ENCODE measurements around the gene RAET1E.

The RAET1E gene

DNA sequence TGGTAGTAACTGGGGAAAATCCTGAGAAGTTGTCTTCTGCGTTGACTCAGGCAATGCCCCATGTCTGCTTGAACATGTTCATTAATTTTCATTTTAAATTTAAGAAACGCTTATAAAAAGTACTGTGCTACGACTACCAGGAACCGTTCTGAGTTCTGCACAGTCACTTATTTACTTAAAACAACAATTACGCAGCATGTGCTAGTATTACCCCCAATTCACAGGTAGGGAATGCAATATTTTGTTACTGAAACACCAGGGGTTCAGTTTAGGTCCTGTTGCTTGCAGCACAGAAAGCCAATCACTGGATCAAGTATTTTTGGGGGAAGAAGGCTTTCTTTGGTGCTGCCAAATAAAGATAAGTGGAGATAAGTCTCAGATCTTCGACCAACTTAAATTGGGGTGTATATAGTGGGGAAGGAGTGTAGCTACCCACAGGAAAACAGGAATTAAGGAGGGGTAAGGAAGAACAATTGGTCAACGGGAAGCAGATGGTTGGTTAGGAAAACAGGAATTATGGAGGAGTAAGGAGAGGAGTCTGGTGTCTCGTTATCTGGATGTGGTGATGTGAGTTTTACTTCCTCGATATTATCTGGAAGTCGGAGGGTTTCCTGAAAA lies 28.5 kb downstream of the RAET1E start:
- no peak overlapping the region for H3K4me3 ChIP-seq
- H3K27ac ChIP-seq: no peak overlapping the region

DNA sequence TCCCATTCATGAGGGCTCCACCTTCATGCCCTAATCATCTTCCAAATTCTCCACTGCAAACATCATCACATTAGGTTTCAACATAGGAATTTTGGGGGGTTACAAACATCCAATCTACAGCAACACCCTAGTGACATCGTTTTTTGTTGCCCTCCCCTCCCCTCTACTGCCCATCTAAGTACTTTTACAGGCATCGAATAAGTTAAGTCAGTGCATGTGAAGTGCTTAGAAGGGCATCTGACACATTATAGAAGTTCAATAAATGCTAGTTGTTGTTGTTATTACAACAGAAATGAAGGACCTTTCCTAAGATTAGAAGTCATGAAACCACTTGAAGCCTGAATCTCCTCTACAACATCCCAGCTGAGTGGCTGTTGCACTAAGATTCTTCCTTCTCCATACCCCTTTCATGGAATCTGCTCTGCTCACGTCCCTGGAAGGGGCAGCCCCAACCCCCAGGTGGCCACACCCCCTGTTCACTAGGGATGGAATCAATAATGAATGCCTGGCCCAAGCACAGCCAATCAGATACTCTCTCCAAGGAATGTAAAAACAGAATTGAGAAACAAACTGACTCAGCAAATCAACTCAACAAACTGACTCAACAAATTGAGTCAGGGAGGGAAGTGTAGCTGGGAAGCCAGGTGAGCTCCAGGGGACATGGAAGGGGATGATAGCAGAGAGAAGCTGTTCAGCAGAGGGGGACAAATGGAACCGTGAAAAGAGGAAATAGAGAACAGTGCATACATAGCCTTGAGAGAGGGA lies 29.9 kb downstream of the RAET1E start:
- no peak overlapping the region for H3K4me3 ChIP-seq
- H3K27ac ChIP-seq: no peak overlapping the region

DNA sequence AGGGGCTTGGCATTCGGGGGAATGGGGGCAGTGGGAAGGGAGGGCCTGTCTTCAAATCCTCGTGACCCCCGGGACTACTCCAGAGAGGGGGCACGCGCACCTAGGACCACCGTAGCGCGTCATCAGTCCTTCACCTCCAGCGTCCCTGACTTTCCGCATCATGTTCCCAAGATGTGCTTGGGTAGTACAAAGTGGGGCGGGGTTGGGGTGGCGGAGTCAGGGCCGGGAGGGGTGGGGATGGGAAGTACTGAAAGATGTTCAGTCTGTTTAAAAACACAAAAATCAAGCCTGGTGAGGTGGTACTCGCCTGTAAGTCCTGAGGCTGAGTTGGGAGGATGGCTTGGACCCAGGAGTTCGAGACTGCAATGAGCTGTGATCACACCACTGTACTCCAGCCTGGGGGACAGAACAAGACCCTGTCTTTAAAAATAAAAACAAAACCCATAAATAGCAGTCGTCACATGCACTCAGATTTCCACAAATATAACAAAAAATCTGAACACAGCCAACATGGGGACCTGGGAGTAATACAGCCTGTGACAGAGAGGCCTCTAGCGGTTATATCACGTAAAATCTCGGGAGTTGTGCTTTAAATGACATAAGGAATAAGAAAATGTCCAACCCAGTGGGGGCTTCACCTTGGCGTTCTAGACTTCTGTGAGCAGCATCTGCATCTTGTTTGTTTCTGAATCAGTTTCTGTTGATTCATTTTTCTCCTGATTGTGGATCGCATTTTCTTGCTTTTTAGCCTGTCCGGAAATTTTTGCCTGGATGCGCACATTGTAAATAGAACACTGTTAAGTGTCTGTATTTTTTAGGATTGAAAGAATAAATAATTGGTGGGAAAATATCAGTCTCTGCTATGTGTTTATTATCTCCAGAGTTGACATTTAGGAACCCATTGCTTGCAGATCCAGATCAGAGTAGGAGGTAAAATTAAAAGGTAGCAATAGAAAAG lies 33.1 kb downstream of the RAET1E start:
- H3K27ac ChIP-seq: peak overlapping the region; percentile 15 to 90 (median 83)
- H3K4me3 ChIP-seq: peak overlapping the region; percentile 59 to 89 (median 69)

DNA sequence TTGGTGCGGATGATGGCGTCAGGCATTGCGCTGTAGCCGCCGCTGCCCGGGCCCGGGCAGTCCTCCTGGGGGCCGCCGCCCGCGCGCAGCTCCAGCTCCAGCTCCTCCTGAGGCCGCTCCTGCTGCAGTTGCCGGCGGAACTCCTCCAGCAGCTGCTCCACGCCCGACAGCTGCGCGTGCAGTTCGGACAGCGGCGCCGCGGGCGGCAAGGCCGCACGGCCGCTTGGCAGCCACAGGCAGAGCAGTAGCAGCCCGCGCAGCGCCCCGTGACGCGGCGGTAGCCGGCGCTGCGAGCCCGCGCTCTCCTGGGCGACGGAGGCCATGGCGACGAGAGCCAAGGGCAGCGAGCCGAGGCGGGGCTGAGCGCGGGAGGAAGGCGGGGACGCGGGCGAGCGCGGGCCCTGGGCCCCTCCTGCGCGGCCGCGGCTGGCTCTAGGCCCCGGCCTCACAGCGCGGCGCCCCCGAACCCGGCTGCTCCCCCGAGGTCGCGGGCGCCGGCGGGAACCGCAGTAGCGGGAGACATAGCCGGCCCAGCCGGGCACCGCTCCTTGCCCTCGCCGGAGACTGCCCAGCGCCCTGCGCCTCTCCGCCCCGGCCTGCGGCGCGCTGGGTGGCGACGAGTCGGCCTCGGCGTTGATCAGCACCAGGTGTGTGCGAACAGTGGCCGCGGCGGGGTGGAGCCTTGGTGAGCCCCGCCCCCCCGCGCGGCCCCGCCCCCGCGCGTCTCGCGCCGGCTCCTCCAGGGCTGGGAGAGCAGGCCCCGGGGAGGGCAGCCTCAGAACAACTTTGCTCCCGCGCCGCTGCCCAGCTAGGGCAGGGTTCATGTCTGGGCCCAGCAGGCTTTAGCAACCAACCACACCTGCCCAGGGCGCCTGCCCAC lies 34.0 kb downstream of the RAET1E start, which contains the start of gene LRP11:
TSS of gene LRP11 (minus strand) at position 662 of the 880 bp plus-strand sequence. CDS start at position 323, 339 bp downstream.
- H3K4me3 ChIP-seq: peak within 1 kb of the TSS; percentile 59 to 89 (median 69)
- H3K27ac ChIP-seq: peak within 1 kb of the TSS; percentile 45 to 90 (median 83)

DNA sequence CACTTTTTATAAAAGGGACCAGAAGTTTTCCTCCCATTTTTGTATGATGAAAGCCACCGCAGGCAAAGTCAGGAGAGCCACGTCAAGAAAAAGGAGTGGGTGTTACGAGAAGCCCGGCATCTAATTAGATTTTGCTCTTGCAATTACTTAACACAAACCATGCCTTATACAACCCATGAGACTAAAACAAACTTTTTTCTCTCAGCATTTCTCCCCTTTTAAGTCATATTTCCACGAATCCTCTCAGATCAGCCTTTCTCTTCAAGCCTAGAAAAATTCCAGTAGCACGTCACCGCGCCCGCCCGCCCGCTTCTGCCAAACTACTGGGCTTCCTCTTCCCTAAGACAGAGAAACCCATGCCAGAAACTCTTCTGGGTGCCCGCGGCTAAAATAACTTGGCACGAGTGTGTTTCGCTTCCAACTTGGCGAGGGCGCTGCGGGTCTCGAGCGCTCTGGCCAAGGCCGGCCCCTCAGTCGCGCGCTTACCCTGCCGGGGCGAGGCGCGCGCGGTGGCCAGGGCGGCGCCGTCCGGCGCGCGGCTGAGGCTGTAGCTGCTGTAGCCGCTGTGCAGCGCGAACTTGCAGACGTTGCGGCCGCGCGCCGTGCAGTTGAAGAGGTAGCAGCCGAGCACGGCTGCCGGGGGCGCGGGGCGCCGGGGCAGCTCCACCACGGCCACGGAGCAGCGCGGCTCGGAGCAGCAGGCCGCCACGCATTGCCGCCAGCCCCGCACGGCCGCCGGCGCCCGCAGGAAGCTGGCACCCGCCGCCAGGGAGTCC lies 34.8 kb downstream of the RAET1E start:
- H3K4me3 ChIP-seq: peak overlapping the region; percentile 59 to 89 (median 69)
- H3K27ac ChIP-seq: peak overlapping the region; percentile 45 to 90 (median 83)

DNA sequence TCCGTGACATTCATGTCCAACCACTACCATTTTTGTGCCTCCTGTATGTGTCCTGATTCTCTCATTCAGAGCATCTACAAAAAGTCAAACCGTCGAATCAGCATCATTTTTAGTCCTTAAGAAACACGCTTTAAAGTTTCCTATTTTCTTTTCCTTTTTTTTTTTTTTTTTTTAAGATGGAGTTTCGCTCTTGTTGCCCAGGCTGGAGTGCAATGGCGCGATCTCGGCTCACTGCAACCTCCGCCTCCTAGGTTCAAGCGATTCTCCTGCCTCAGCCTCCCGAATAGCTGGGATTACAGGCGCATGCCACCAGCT lies 35.5 kb downstream of the RAET1E start:
- H3K4me3 ChIP-seq: peak overlapping the region; percentile 59 to 89 (median 69)
- peak overlapping the region in 16 of 21 experiments; percentile 68 to 90 (median 84) for H3K27ac ChIP-seq

DNA sequence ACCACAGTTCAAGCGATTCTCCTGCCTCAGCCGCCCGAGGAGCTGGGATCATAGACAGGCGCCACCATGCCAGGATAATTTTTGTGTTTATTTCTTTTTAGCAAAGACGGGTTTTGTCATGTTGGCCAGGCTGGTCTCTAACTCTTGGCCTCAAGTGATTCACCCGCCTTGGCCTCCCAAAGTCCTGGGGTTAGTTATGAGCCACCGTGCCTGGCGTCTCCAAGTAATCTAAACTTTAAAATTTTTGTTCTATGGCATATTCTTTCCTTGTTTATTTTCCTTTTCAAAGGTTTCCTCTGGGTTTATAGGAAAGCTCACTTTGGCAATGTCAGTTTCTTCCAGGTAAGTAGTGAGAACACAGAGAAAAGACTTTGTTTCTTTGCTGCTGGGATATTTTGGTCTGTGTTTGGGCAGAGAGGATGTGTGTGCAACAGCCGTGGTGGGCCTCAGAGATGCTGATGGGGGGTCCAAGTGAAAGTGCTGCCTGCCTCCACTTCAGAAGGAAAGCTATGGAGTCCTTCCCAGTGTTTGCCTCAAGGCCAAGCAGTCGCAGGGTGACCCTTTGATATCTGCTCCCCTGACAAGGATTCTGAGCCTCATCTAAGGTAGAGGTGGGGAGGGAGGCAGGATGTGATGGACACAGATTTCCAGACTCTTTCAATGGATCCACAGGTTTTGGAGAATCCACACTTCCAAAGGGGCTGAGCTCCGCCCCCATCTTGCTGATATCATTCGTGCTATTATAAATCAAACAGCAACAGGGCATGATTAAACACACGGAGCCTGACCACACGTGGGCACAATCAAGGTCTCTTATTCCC lies 36.1 kb downstream of the RAET1E start:
- H3K4me3 ChIP-seq: no peak overlapping the region
- no peak overlapping the region for H3K27ac ChIP-seq

DNA sequence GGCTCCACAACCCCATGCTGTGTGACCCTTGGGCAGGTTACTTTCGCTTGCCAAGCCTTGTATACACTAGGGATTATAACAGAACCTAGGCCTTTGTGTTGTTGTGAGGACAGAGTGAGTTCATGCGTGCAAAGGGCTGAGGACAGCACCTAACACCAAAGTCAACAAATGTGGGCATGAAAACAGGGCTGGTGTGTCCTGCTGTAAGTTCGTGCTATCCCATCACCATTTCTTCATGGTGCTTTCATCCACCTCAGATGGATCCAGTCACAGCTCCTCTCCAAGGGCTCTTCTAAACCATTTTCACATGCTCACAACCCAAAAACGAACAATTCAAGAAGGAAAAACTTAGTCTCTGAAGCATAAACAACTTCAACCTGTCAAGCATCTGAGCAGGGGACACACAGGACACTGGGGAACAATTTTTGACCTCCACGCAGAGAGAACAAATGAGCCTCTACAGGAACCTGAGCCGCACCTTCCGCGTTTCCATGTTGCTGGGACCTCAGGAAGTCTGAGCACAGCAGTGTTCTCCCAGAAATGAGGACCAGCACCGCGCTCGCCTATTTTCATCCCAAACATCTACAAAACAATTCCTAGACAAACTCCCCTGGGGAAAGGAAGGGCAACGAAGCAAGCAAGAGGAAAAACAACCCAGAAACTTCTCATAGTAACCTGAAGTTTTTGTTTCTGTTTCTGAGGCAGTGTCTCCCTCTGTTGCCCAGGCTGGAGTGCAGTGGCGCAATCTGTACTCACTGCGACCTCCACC lies 36.9 kb downstream of the RAET1E start:
- Histone ChIP-seq H3K27ac (no peak overlapping the region), H3K4me3 (no peak overlapping the region)

DNA sequence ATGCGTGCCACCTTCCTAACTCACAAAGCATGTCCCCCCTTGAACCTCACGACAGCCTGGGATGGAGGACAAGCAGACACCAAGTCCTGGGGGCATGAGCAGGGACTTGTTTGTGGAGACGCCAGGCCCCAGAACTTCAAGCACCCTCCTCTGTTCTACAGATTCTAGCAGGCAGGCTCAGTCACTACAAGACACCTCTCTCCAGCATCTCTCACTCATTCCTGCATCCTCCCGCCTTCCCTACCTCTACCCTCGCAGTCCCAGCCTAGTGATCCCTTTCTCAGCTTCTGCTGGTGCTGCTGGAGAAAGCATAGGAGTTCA lies 37.4 kb downstream of the RAET1E start:
- no peak overlapping the region for H3K27ac ChIP-seq
- no peak overlapping the region for H3K4me3 ChIP-seq

DNA sequence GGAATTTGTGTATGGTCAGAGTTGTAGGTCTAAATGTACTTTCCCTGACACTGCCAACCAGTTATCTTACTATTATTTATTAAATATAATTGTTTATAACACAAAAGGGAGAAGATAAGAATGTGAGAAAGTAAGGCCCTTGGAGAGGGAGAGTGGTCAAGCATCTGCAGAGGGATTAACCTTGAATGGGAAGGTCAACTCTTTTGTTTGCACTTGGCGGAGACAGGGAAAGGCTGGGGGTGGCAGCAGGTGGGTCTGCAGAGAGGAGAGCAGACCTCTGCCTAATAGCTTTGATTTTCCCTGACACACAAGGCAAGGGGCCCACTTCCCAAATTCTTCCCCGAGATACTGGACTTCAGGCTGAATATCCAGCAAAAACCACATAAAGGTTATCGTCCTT lies 38.0 kb downstream of the RAET1E start:
- H3K27ac ChIP-seq: no peak overlapping the region
- no peak overlapping the region for H3K4me3 ChIP-seq

DNA sequence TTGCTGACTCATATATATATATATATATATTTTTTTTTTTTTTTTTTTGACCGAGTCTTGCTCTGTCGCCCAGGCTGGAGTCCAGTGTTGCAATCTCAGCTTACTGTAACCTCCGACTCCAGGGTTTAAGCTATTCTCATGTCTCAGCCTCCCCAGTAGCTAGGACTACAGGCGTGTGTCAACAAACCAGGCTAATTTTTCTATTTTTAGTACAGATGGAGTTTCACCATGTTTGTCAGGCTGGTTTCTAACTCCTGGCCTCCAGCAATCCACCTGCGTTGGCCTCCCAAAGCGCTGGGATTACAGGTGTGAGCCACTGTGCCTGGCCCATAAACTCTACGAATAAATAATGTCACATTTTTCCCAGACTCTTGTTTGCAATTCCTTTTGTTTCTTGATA lies 38.5 kb downstream of the RAET1E start:
- Histone ChIP-seq H3K27ac (no peak overlapping the region), H3K4me3 (no peak overlapping the region)

DNA sequence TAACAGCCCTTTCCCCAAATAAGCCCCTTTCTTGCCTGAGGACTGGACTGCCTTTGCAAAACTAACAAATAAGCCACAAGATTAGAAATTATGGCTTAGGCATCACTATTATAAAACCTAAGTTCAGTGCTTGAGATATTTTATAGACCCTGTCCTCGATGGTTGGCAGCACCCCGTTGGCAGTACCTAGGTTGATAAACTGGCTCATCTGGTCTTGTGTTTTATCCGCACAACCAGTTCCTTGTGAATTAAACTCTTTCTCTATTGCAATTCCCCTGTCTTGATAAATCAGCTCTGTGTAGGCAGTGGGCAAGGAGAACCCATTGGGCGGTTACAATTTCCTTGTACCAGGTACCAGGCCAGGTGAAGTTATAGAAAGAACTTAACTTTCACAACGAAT lies 40.4 kb downstream of the RAET1E start:
- Histone ChIP-seq H3K27ac (peak overlapping the region in 7 of 21 experiments; percentile 11 to 76 (median 48)), H3K4me3 (no peak overlapping the region)

DNA sequence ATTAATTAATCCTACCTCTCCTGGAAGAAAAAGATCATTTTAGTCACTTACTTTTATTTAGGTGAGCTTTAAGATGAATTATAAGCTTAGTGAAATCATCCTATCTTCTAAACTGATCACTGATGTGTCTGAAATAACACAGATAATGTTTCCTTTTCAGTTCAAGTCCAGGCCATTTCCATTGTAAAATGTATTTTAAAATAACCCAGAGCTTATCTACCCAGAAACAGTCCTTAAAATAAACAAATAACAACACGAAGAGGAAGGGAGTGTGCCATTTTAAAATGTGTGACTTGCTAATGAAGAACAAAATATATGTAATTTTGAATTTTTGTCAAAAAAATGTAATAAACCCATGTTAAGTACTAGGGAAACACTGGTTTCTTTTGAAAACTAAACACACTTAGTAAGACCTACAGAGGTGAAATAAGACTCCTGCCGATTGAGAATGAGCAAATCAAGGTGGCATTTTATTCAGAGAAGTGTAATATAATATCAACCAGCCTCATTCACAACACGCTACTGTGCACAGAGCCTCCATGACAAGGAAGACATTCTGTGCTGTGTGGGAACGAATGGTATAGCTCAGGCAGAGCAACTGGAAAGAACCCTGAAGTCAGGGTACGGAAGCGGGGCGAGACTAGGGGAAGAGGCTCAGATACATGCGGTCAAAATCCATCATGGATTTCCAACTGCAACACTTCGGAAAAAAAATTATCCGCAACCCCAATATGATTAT lies 41.5 kb downstream of the RAET1E start:
- H3K27ac ChIP-seq: peak overlapping the region in 10 of 21 experiments; percentile 1 to 76 (median 54)
- H3K4me3 ChIP-seq: no peak overlapping the region

DNA sequence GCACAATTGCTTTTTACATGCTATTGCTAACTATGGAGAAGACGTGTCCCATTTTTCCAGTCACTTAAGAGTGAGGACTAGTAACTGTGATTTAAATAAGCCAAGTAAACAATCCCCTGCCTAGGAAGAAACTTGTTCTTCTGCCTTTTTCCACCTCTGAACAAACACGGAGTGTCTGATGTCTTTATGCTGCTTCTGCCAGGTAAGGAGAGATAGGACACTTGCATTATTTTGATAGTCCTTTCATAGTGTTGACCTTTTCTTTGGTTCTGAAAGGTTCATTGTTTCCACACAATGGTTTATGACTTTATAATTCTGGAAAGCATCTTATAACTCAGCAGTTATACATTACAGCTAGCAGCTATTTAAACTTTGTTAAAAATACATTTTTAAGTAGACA lies 42.2 kb downstream of the RAET1E start:
- H3K27ac ChIP-seq: peak overlapping the region in 18 of 21 experiments; percentile 4 to 76 (median 46)
- no peak overlapping the region for H3K4me3 ChIP-seq

DNA sequence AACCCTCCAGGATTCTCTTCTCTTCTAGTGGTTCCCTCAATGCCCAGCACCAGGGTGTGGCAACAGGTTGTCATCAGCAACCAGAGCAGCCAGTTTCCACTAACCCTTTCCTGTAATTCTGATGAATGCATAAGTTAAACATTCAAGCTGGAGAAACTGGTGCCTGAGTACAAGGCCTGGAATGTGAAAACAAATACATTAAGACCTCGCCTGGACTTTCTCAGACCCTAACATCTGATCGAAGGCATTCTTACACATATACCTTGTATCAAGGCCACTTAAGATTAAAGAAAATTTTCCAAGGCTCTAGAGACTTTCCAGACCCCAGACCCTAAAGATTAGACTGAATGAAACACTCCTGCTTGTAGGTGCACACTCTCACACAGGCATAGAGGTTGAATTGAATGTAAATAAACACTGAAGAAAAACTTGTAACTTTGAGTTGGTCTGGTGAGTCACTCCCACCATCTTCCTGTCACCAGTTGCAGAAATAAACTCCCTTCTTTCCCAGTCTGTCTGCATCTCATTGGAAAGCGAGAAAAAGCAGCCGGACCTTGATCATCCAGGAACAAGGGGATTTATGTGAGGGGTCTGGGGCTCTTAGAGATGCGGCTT lies 42.8 kb downstream of the RAET1E start:
- Histone ChIP-seq H3K4me3 (no peak overlapping the region), H3K27ac (peak overlapping the region in 18 of 21 experiments; percentile 4 to 76 (median 46))

DNA sequence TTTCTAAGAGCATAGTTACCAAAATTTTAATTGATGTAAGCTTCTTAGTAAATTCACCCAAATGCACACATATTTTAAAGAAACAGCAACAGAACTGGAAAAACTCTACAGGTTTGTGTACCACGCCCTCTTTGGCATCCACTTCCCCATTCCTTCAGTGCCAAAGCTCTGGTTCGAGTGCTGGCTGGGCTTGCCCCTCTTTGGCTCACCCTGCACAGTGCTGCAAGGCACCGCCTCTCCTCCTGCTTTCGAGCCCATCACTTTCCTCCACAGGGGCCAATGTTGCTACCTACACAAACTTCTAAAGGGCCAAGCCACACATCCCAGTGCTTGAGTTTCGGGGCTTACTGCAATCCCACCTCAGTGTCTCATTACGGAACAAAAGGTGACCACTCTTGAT lies 43.4 kb downstream of the RAET1E start:
- Histone ChIP-seq H3K4me3 (no peak overlapping the region), H3K27ac (peak overlapping the region in 10 of 21 experiments; percentile 12 to 76 (median 46))
